IMR-90 (cell line): ENCODE measurements around the gene MED17. TPM values are rescaled to one million over a fixed set of nuclear protein-coding genes. Genes with fewer than 3 reads are reported as not detected.

Source experiments
- ATAC-seq: fragments of 200-7000 bp; cut with Tn5 transposase; 2 replicates; pipeline ENCODE4 v1.9.1; 2020; ENCODE audit warnings: low read depth, mild to moderate bottlenecking, moderate library complexity
- BruUV-seq: library from RNA; stranded (reverse); fragments of 400-500 nt; replicated peaks from 2 replicates; lab custom pipeline; 2021; lab: Mats Ljungman, UMichigan
- CTCF ChIA-PET: fragments of 300-600 bp; formaldehyde crosslinking; extraction: SDS; loops from one replicate; lab custom pipeline; 2021; ENCODE audit warnings: antibody characterized with exemption; lab: Yijun Ruan, JAX
- POLR2A ChIA-PET: fragments of 300-600 bp; sonication (Branson Sonifier 250); formaldehyde crosslinking; loops from one replicate; lab custom pipeline; 2022; ENCODE audit warnings: antibody characterized with exemption; ENCODE audit not compliant: unreplicated experiment; lab: Charles Lee
- DNase-seq: peaks from one replicate; pipeline ENCODE4 v3.0.0; 2013
- H2AFZ ChIP-seq: replicated peaks from 2 replicates; pipeline ENCODE3; 2013; ENCODE audit warnings: low read length, mild to moderate bottlenecking; ENCODE audit not compliant: poor library complexity
- H2AK5ac ChIP-seq: 2 replicates; pipeline ENCODE4 v1.6.1; 2013; ENCODE audit warnings: low read depth, low read length, inconsistent platforms
- H2AK9ac ChIP-seq: replicated peaks from 2 replicates; pipeline ENCODE3; 2013; ENCODE audit warnings: mild to moderate bottlenecking, low read depth, low read length, moderate library complexity; ENCODE audit not compliant: poor library complexity
- H2BK120ac ChIP-seq: 2 replicates; pipeline ENCODE4 v1.6.1; 2013; ENCODE audit warnings: low read depth, low read length, inconsistent platforms
- H2BK15ac ChIP-seq: 3 replicates; pipeline ENCODE4 v1.6.1; 2013; ENCODE audit warnings: low read depth, low read length, inconsistent platforms
- H2BK20ac ChIP-seq: 2 replicates; pipeline ENCODE4 v1.6.1; 2013; ENCODE audit warnings: low read depth, mild to moderate bottlenecking, inconsistent platforms, low read length, moderate library complexity
- H2BK5ac ChIP-seq: 2 replicates; pipeline ENCODE4 v1.6.1; 2013; ENCODE audit warnings: mild to moderate bottlenecking, low read depth, low read length, inconsistent platforms; ENCODE audit not compliant: poor library complexity, severe bottlenecking
- H3K14ac ChIP-seq: replicated peaks from 2 replicates; pipeline ENCODE4 v1.6.1; 2013; ENCODE audit warnings: low read depth, low read length, inconsistent platforms
- H3K18ac ChIP-seq: 2 replicates; pipeline ENCODE4 v1.6.1; 2013; ENCODE audit warnings: low read depth, low read length, control low read depth
- H3K23ac ChIP-seq: 2 replicates; pipeline ENCODE4 v1.6.1; 2013; ENCODE audit warnings: low read depth, low read length, inconsistent platforms
- H3K27ac ChIP-seq: 2 replicates; pipeline ENCODE4 v1.5.1; 2013; ENCODE audit warnings: mild to moderate bottlenecking, control low read depth, low read length; ENCODE audit not compliant: insufficient read depth
- H3K27me3 ChIP-seq: 2 replicates; pipeline ENCODE4 v1.6.1; 2013; ENCODE audit warnings: low read length; ENCODE audit not compliant: control insufficient read depth, insufficient read depth
- H3K36me3 ChIP-seq: 2 replicates; pipeline ENCODE4 v1.6.1; 2013; ENCODE audit warnings: low read length, mixed read lengths; ENCODE audit not compliant: control insufficient read depth, insufficient read depth
- H3K4ac ChIP-seq: 2 replicates; pipeline ENCODE4 v1.6.1; 2013; ENCODE audit warnings: low read depth, low read length, inconsistent platforms
- H3K4me1 ChIP-seq: 2 replicates; pipeline ENCODE4 v1.6.1; 2013; ENCODE audit warnings: low read length, mixed read lengths; ENCODE audit not compliant: control insufficient read depth, insufficient read depth
- H3K4me2 ChIP-seq: 2 replicates; pipeline ENCODE4 v1.6.1; 2013; ENCODE audit warnings: low read depth, mild to moderate bottlenecking, control low read depth, low read length, moderate library complexity
- H3K4me3 ChIP-seq: 2 replicates; pipeline ENCODE4 v1.5.1; 2013; ENCODE audit warnings: low read depth, mild to moderate bottlenecking, control low read depth, low read length, moderate library complexity; ENCODE audit not compliant: insufficient read depth
- H3K56ac ChIP-seq: 2 replicates; pipeline ENCODE4 v1.6.1; 2013; ENCODE audit warnings: low read length, inconsistent platforms; ENCODE audit not compliant: insufficient read depth; ENCODE audit errors: extremely low read depth
- H3K79me1 ChIP-seq, 2 experiments: 2 replicates each; pipeline ENCODE4 v1.6.1; 2013; ENCODE audit warnings: low read length in 2 of 2, inconsistent platforms in 1 of 2, low read depth in 1 of 2
- H3K9ac ChIP-seq: 2 replicates; pipeline ENCODE4 v1.6.1; 2013; ENCODE audit warnings: low read depth, low read length, control low read depth
- H3K9me1 ChIP-seq: 2 replicates; pipeline ENCODE4 v1.6.1; 2013; ENCODE audit warnings: low read length, inconsistent platforms; ENCODE audit not compliant: insufficient read depth
- H3K9me3 ChIP-seq: 2 replicates; pipeline ENCODE4 v1.6.1; 2013; ENCODE audit warnings: low read length; ENCODE audit not compliant: control insufficient read depth, insufficient read depth
- H4K20me1 ChIP-seq: 2 replicates; pipeline ENCODE4 v1.6.1; 2013; ENCODE audit warnings: low read length, inconsistent platforms; ENCODE audit not compliant: insufficient read depth
- H4K5ac ChIP-seq: 2 replicates; pipeline ENCODE4 v1.6.1; 2013; ENCODE audit warnings: mild to moderate bottlenecking, low read depth, low read length, control low read depth
- H4K8ac ChIP-seq, 2 experiments: 2 replicates each; pipeline ENCODE4 v1.6.1; 2013; ENCODE audit warnings: low read depth in 2 of 2, low read length in 2 of 2, control low read depth in 1 of 2, inconsistent platforms in 1 of 2
- H4K91ac ChIP-seq: 2 replicates; pipeline ENCODE4 v1.6.1; 2013; ENCODE audit warnings: low read depth, low read length, inconsistent platforms; ENCODE audit not compliant: insufficient read depth
- ELK1 ChIP-seq: fragments of 150-350 bp; IDR thresholded peaks from 2 replicates; pipeline ENCODE4 v1.6.1; 2016; ENCODE audit warnings: low read depth, mild to moderate bottlenecking, low read length, moderate library complexity, borderline replicate concordance
- MAFK ChIP-seq: IDR thresholded peaks from 2 replicates; pipeline ENCODE4 v1.6.1; 2012; ENCODE audit warnings: low read depth, low read length, improper control_type of control experiment
- MAZ ChIP-seq: IDR thresholded peaks from 2 replicates; pipeline ENCODE4 v1.6.1; 2012; ENCODE audit warnings: low read depth, mild to moderate bottlenecking, low read length, improper control_type of control experiment, moderate library complexity, borderline replicate concordance
- POLR2A ChIP-seq: IDR thresholded peaks from 2 replicates; pipeline ENCODE4 v1.6.1; 2012; ENCODE audit warnings: mild to moderate bottlenecking, low read depth, low read length
- RCOR1 ChIP-seq: IDR thresholded peaks from 2 replicates; pipeline ENCODE4 v1.6.1; 2012; ENCODE audit warnings: mild to moderate bottlenecking, low read length, improper control_type of control experiment; ENCODE audit not compliant: insufficient replicate concordance
- SMC3 ChIP-seq: fragments of 150-350 bp; IDR thresholded peaks from 2 replicates; pipeline ENCODE4 v1.6.1; 2016; ENCODE audit warnings: low read depth, mild to moderate bottlenecking, antibody characterized with exemption, low read length, moderate library complexity
- WGBS, 2 experiments: methylation state at CpG; one replicate each; pipeline versions ENCODE4 v1.1.5 to v1.1.7; 2013; ENCODE audit warnings: missing lambda C conversion rate in 2 of 2; ENCODE audit not compliant: insufficient read length in 1 of 2; ENCODE audit errors: extremely low coverage in 2 of 2; 5-methylcytosine and 5-hydroxymethylcytosine counted together
- dilution Hi-C: fragments of 300-500 bp; cut with HindIII; formaldehyde crosslinking; loops from one replicate; pipeline ENCODE4 v1.14.3; 2018; ENCODE audit warnings: low sequenced_read_pairs; ENCODE audit not compliant: unreplicated experiment
- in situ Hi-C: fragments of 300-500 bp; cut with MboI; formaldehyde crosslinking; loops from 3 replicates; pipeline ENCODE4 v1.14.3; 2019; ENCODE audit warnings: low sequenced_read_pairs, inconsistent platforms, mixed read lengths
- intact Hi-C: fragments of 100-400 bp; cut with micrococcal nuclease; formaldehyde crosslinking; loops from 2 replicates; pipeline ENCODE4 v1.10.0; 2022
- polyA plus RNA-seq, 3 experiments: library from polyadenylated mRNA; depleted of rRNA; stranded (reverse); fragments of >200 nt; gene quantifications; 2 replicates each; pipeline ENCODE4 v1.2.3, GENCODE V29; 2012; ENCODE audit warnings: low replicate concordance in 1 of 3
- total RNA-seq: library from RNA; depleted of rRNA; stranded (reverse); fragments of >200 nt; gene quantifications from 2 replicates; pipeline ENCODE4 v1.2.3, GENCODE V29; 2012
- TF ChIP-seq, protein P1 (sequence below): conservative IDR thresholded peaks from 2 replicates; pipeline ENCODE4 v1.5.1; 2012; ENCODE audit warnings: mild to moderate bottlenecking, low read depth, low read length, improper control_type of control experiment
- TF ChIP-seq, protein P2 (sequence below): fragments of 150-350 bp; IDR thresholded peaks from 2 replicates; pipeline ENCODE4 v1.6.1; 2017; ENCODE audit warnings: mild to moderate bottlenecking, antibody characterized with exemption, low read length, low read depth

The MED17 gene
- total and polyA plus RNA-seq, 2 of the 4 experiments (the other 2 are of a cell fraction) = 20.0 to 23.3 TPM

GRCh38 chr11:93804879-93805278 is 20.8 kb downstream of the MED17 start:
- Histone ChIP-seq H2BK15ac (no peak overlapping the region), H3K9ac (no peak overlapping the region), H4K91ac (no peak overlapping the region), H3K56ac (no peak overlapping the region), H3K79me1 (peaks cover 27 to 42% of the 10 kb centered on the region in 2 experiments; a peak in 3 of 4 replicates), H3K36me3 (peaks cover 54% of the 10 kb centered on the region), H4K5ac (no peak overlapping the region), H2AFZ (no peak overlapping the region), H3K4me1 (no peaks in the 10 kb centered on the region), H3K4ac (no peak overlapping the region), H3K4me3 (no peak overlapping the region), H3K9me1 (no peaks in the 10 kb centered on the region), H2BK5ac (no peak overlapping the region), H3K23ac (no peak overlapping the region), H2AK5ac (no peak overlapping the region), H3K4me2 (no peak overlapping the region), H3K14ac (no peak overlapping the region), H4K20me1 (no peaks in the 10 kb centered on the region), H2BK20ac (no peak overlapping the region), H3K27ac (no peak overlapping the region), H3K27me3 (no peaks in the 10 kb centered on the region), H2BK120ac (no peak overlapping the region), H3K18ac (no peak overlapping the region), H4K8ac (no peak overlapping the region), H2AK9ac (no peak overlapping the region), H3K9me3 (no peaks in the 10 kb centered on the region)
- ChIA-PET CTCF (no interaction called here), POLR2A (no interaction called here)
- intact Hi-C loops = no loop called here
- TF ChIP-seq, protein P1, sequence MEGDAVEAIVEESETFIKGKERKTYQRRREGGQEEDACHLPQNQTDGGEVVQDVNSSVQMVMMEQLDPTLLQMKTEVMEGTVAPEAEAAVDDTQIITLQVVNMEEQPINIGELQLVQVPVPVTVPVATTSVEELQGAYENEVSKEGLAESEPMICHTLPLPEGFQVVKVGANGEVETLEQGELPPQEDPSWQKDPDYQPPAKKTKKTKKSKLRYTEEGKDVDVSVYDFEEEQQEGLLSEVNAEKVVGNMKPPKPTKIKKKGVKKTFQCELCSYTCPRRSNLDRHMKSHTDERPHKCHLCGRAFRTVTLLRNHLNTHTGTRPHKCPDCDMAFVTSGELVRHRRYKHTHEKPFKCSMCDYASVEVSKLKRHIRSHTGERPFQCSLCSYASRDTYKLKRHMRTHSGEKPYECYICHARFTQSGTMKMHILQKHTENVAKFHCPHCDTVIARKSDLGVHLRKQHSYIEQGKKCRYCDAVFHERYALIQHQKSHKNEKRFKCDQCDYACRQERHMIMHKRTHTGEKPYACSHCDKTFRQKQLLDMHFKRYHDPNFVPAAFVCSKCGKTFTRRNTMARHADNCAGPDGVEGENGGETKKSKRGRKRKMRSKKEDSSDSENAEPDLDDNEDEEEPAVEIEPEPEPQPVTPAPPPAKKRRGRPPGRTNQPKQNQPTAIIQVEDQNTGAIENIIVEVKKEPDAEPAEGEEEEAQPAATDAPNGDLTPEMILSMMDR = no peak
- TF ChIP-seq MAZ (no peak), ELK1 (no peak), RCOR1 (no peak), SMC3 (no peak), MAFK (no peak), POLR2A (no peak)
- TF ChIP-seq, protein P2, sequence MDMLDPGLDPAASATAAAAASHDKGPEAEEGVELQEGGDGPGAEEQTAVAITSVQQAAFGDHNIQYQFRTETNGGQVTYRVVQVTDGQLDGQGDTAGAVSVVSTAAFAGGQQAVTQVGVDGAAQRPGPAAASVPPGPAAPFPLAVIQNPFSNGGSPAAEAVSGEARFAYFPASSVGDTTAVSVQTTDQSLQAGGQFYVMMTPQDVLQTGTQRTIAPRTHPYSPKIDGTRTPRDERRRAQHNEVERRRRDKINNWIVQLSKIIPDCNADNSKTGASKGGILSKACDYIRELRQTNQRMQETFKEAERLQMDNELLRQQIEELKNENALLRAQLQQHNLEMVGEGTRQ = no peak
- dilution Hi-C loops = no loop called here
- no peak for DNase-seq
- WGBS, 2 experiments = no CpG with 5 or more reads among the region's 2 CpGs
- in situ Hi-C loops = no loop called here
- no peak for ATAC-seq
- BruUV-seq = no TSS peak
